Measurements from ENCODE around the gene LY6G6C.

- TF ChIP-seq CTCF (IDR thresholded peaks at IDR 0.05 in 2 of 3, conservative IDR thresholded peaks at IDR 0.05 in 1 of 3; ENCODE audit: control insufficient read depth in 2 of 3, extremely low read depth in 1 of 3, insufficient read depth in 1 of 3, low read depth in 3 of 3, low read length in 3 of 3) (no peak), NFYB (IDR thresholded peaks at IDR 0.05; ENCODE audit: insufficient read depth, low read depth, low read length) (no peak), GABPA (IDR thresholded peaks at IDR 0.05; ENCODE audit: low read depth) (no peak), SP1 (IDR thresholded peaks at IDR 0.05; ENCODE audit: low read depth, low read length) (no peak), EZH2 (IDR thresholded peaks at IDR 0.05; ENCODE audit: borderline replicate concordance, control insufficient read depth, low read depth, low read length) (no peak), ZNF24 (IDR thresholded peaks at IDR 0.05) (no peak), NRF1 (conservative IDR thresholded peaks at IDR 0.05; ENCODE audit: low read depth, low read length) (no peak), POLR2A (IDR thresholded peaks at IDR 0.05; ENCODE audit: low read depth, low read length) (no peak), CHD1 (IDR thresholded peaks at IDR 0.05; ENCODE audit: low read depth, low read length) (no peak), ZNF274 (IDR thresholded peaks at IDR 0.05; ENCODE audit: insufficient read depth, insufficient read length) (no peak), FOS (IDR thresholded peaks at IDR 0.05; ENCODE audit: borderline replicate concordance, extremely low read depth, insufficient read length) (no peak), USF2 (IDR thresholded peaks at IDR 0.05; ENCODE audit: borderline replicate concordance, low read depth, low read length) (no peak)
Measured at GRCh38 chr6:31762356-31762755, 40.8 kb upstream of the LY6G6C start, which contains the start of gene SAPCD1.

Measured in GM12878 (cell line).